ENCODE data around the gene ADAMTS16.

DNA sequence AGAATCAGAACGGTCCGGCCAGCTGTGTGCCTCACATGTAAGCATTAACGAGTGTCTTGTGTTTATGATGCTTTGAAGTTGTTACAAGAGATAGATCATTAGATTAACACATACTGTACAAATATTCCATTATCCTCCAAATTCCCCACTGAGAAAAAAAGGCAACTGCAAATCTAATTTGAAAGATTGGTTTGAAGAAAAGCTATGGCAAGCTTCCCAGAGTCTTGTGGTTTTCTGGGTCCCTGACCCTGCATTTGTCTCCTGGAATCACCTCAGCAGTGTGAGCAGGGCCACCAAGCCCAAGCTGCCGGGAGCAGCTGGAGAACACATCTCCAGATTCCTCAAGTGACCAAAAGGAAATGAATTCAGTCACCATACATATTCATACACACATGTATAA, 36.9 kb upstream of the ADAMTS16 start:
- TF ChIP-seq POLR2A (IDR thresholded peaks at IDR 0.05) = no peak
- TF ChIP-seq, protein P1, sequence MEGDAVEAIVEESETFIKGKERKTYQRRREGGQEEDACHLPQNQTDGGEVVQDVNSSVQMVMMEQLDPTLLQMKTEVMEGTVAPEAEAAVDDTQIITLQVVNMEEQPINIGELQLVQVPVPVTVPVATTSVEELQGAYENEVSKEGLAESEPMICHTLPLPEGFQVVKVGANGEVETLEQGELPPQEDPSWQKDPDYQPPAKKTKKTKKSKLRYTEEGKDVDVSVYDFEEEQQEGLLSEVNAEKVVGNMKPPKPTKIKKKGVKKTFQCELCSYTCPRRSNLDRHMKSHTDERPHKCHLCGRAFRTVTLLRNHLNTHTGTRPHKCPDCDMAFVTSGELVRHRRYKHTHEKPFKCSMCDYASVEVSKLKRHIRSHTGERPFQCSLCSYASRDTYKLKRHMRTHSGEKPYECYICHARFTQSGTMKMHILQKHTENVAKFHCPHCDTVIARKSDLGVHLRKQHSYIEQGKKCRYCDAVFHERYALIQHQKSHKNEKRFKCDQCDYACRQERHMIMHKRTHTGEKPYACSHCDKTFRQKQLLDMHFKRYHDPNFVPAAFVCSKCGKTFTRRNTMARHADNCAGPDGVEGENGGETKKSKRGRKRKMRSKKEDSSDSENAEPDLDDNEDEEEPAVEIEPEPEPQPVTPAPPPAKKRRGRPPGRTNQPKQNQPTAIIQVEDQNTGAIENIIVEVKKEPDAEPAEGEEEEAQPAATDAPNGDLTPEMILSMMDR (IDR thresholded peaks at IDR 0.05) = no peak
